Mammary epithelial cell (primary cell): ENCODE results near the gene PYGB.

Experiments used
- EZH2 ChIP-seq: IDR thresholded peaks from 2 replicates; pipeline ENCODE4 v1.6.1; 2012; ENCODE audit warnings: low read length, inconsistent platforms, borderline replicate concordance
- TF ChIP-seq, protein P1 (sequence below), 2 donors: IDR thresholded peaks in 1 of 2; conservative IDR thresholded peaks in 1 of 2; 2 replicates each; pipeline ENCODE4 v1.5.1; 2011 to 2012; ENCODE audit warnings: inconsistent platforms in 2 of 2, low read length in 2 of 2, mild to moderate bottlenecking in 2 of 2, control low read depth in 1 of 2, low read depth in 1 of 2; ENCODE audit not compliant: insufficient read depth in 1 of 2; ENCODE audit errors: extremely low read depth in 1 of 2

DNA sequence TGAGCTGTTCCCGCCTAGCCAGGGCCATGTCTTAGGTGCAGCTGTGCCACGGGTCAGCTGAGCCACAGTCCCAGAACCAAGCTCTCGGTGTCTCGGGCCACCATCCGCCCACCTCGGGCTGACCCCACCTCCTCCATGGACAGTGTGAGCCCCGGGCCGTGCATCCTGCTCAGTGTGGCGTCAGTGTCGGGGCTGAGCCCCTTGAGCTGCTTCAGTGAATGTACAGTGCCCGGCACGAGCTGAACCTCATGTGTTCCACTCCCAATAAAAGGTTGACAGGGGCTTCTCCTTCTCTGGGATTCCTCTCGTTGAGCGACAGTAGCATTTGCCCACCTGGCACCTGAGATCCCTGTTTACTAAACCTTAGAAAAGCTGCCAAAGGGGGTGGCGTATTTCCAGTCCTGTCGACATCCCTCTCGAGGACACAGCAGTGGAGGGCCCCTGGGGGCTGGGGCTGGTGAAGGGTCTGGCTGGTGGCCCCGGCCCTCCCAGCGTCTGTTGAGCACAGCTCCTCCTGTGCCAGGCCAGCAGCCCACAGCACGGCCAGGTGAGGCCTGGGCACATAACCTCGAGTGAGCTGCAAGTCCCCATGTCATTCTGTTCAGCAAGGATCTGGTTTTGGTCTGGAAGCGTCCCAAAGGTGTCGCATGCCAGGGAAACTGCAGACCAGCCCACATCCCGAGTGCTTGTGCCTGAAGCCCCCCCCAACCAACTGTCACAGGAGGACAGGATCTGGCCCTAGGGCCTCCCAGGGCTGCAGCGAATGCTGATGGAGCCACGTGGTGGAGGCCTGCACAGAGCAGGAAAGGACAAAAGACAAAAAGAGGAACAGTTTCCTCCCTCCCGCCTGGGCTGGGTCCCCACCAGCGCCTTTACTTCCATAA, 21.2 kb upstream of the PYGB start:
- no peak for TF ChIP-seq EZH2
- TF ChIP-seq, protein P1, sequence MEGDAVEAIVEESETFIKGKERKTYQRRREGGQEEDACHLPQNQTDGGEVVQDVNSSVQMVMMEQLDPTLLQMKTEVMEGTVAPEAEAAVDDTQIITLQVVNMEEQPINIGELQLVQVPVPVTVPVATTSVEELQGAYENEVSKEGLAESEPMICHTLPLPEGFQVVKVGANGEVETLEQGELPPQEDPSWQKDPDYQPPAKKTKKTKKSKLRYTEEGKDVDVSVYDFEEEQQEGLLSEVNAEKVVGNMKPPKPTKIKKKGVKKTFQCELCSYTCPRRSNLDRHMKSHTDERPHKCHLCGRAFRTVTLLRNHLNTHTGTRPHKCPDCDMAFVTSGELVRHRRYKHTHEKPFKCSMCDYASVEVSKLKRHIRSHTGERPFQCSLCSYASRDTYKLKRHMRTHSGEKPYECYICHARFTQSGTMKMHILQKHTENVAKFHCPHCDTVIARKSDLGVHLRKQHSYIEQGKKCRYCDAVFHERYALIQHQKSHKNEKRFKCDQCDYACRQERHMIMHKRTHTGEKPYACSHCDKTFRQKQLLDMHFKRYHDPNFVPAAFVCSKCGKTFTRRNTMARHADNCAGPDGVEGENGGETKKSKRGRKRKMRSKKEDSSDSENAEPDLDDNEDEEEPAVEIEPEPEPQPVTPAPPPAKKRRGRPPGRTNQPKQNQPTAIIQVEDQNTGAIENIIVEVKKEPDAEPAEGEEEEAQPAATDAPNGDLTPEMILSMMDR (conservative IDR thresholded peaks at IDR 0.05 in 1 of 2, IDR thresholded peaks at IDR 0.05 in 1 of 2; ENCODE audit: extremely low read depth in 1 of 2, insufficient read depth in 1 of 2, low read depth in 1 of 2, low read length in 2 of 2), result no peak
